Esophagus muscularis mucosa (tissue), 3 donors: ENCODE data around the gene GPR68.

Experiments used
- CTCF ChIP-seq, 3 experiments: fragments of 200-600 bp in 2 of 3; fragments of 450-650 bp in 1 of 3; sonication (generic) in 2 of 3; IDR thresholded peaks; one replicate each; pipeline ENCODE4 v1.5.1; 2017 to 2019; ENCODE audit warnings: antibody characterized with exemption in 3 of 3, mild to moderate bottlenecking in 2 of 3, moderate library complexity in 1 of 3
- POLR2AphosphoS5 ChIP-seq, 2 donors: sonication (generic); formaldehyde crosslinking; IDR thresholded peaks; one replicate each; pipeline ENCODE4 v1.6.1; 2017; ENCODE audit warnings: antibody characterized with exemption in 2 of 2

GRCh38 chr14:91256661-91257060, 12.2 kb upstream of the GPR68 start:
- no peak for TF ChIP-seq CTCF (IDR thresholded peaks at IDR 0.05)
- no peak for TF ChIP-seq POLR2AphosphoS5 (IDR thresholded peaks at IDR 0.05)
